Measurements from ENCODE around the gene PYGO2.
A peak's percentile ranks its signal among the peaks of the same experiment; 100 is the strongest.
"Not testable (repeated sequence)": the region's sequence is repeated elsewhere in the genome, so short reads cannot be mapped to it uniquely, and the experiment has no call there.

Gene PYGO2

DNA sequence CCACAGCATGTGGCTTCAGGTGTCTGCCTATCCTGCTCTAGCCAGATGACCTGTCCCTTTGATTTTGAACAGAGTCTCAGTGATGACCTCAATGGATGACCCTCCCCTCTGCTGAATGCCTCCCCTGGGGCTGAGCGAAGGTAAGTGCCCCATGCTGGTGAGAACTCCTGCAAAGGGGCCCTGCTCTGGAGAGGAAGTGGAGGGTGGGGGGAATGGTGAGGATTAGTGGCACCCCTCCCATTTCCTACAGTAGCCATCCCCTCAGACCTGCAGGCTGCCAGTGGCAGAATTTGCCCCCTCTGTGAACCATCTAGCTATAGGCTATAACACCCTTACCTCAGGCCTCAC lies 21.4 kb downstream of the PYGO2 start:
- no peak for DNase-seq

DNA sequence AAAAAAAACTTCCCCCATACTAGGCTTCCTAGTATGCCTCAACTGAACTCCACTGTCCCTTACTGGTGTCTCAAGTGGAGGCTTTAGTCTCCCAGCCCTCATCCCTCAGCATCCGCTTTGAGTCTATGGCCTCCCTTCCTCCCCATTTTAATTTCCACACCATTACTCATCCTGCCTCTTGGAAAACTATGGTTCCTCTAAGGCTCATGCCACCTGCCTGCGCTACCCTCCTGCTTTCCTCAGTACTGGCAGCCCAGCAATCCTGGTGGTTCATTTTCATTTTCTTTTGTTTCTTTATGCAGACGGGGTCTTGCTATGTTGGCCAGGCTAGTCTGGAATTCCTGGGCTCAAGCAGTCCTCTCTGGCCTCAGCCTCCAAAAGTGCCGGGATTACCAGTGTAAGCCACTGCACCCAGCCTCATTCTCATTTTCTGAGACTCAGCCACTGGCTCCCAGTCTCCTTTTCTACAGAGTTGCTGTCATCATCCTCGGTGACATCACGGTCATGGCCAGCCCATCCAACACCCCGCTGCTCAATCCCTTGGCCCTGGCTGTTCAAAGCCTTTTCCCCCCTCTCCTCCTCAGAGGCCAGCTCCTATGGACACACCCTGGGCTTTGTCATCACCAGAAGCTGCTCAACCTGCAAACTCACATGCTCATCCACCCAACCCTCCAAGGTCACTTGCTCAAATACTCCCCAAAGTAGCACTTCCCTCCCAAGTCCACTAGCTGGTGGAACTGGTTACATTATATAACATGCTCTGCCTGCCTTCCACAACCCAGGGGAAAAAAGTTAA lies 22.8 kb downstream of the PYGO2 start:
- DNase-seq: no peak

DNA sequence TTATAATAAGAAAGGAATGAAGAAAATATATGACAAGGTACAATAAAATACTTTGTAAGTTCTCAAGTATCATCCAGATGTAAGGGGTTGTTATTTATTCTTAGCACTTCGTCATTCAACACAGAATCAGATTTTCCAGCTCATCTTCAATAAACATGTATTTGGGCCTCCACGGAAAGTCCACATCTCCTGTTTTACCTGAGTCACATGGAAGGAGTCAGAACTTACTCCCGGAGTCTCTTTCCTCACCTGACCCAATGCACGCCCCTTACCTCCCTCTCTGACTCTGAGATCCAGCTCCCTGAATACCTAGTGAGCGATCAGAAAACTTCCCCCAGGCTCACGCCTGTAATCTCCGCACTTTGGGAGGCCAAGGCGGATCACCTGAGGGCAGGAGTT lies 23.6 kb downstream of the PYGO2 start:
- DNase-seq: no peak

DNA sequence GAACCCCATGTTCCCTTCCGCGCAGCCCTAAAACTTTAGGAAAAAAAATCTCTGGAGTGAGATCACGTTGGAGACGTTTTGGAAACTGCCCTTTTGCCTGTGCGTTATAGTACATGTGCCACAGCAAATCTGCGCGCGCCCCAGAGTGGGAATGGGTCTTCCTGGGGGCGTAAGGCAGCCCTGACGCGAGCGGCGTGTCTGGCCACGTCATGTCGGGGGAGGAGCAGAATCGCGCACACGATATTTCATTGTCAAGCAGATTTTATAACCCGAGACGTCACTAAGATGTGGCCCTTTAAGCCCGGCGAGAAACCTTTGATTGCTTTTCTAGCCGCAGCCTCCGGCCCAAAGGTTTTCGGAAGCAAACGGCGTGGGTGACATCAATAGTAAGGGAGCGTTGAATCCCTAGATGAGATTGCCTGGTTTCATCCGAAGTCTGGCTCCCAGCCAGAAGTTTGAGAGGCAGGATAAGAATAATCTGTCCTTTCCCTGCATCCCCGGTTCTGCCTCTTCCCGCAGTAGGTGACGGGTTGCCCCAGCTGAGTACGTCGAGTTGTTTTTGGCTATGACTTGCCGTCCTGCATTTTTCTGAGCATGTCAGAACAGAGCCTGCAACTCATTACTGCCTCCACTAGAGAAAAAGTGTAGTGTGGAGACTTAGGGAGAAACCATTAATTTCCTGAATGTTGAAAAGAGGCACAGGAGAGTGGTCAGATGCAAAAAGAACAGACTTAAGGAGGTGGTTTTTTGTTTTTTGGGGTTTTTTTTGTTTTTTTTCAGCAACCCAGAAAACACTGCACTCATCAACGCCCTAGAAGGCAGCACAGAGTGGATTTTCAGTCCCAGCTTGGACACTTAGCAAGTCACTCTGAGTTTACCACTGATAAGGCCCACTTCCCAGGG lies 24.2 kb downstream of the PYGO2 start:
- DNase-seq: peak; percentile 99

DNA sequence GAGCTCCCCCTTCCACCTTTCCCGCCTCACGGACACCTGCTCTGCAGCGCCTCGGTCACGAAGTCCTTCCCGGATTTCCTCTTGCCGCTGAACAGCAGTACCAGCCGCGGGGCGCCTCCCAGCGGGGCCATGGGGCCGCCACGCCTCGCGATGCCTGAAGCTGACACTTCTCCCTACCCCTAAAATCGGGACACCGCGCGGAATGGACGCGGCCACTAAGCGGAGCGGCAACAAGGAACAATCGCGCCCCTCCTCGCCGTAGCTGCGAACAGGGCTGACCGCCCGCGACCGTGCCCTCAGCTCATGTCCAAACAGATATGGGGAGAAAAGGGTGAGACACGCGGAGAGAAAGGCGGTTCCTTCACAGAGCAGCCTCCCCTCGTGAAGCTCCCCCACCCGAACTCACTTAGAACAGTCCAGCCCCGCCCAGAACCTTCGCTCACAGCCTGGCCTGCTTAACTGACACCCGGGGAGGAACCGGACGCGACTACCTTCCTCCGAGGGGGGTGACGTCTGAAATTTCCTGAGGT lies 25.0 kb downstream of the PYGO2 start, which contains the start of gene PMVK:
PMVK (minus strand) TSS at position 165 of the 530 bp plus-strand sequence; CDS start at position 131, 34 bp downstream.
- DNase-seq: peak; percentile 99

DNA sequence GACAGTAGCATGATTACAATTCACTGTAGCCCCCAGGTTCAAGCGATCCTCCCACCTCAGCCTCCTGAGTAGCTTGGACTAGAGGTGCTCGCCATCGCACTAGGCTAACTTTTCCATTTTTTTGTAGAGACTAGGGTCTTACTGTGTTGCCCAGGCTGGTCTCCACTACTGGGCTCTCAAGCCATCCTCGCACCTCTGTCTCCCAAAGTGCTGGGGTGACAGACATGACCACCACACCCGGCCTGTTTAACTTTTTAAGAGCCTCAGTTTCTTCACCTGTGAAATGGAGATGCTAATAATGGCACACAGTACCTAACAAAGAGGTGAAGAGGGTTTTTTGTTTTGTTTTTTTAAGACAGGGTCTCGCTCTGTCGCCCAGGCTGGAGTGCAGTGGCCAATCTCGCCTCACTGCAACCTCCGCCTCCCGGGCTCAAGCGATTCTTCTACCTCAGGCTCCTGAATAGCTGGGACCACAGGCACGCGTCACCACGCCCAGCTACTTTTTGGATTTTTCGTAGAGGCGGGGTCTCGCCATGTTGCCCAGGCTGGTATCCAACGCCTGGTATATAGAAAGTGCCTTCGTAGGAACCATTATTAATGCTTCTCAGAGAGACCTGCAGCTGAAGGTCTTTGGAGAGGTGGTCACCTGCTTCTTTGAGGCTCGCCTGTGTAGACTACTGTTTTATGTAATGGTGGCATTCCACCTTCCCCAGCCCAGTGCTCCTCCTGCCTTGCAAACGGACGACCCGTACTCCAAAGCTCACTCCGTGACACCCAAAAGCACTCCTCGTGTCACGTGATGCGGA lies 25.6 kb downstream of the PYGO2 start:
- DNase-seq: no peak

DNA sequence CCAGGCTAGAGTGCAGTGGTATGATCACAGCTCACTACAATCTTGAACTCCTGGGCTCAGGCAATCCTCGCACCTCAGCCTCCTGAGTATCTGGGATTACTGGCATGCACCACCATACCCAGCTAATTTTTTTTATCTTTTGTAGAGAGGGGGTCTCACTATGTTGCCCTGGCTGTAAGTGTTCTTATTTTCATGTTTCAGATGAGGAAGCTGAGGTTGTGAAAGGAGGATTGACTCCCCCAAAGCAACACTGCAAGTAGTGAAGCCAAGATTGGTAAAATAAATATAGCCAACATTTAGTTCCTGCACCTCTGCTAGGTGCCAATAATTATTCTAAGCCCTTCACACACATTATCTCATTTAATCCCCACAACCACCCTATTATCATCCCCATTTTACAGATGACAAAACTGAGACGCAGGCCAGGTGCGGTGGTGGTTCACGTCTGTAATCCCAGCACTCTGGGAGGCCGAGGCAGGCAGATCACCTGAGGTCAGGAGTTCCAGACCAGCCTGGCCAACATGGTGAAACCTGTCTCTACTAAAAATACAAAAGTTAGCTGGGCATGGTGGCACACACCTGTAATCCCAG lies 27.1 kb downstream of the PYGO2 start:
- DNase-seq: no peak

DNA sequence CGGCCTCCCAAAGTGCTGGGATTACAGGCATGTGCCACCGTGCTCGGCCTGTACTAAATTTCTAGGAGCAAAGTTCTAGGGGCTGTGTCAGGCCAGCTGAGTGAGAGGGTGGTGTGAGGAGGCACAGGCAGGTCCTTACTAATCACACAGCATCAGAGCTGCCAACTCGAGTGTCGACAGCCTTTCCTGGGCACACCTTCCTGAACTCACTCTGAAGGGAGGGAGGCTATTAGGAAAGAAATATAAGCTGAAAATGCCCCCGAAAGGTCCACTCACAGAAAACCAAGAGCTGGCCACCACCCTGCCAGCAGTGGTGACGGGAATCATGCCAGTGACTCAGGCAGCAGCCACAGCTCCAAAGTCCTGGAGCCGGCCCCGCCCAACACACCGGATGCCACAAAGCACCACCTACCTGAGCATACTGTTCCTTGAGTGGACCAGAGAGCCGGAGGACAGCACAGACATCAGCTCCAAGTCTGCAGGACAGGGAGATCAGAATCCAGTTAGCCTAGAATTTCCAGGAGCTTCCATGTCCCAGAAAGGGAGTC lies 29.6 kb downstream of the PYGO2 start:
- no peak for DNase-seq

DNA sequence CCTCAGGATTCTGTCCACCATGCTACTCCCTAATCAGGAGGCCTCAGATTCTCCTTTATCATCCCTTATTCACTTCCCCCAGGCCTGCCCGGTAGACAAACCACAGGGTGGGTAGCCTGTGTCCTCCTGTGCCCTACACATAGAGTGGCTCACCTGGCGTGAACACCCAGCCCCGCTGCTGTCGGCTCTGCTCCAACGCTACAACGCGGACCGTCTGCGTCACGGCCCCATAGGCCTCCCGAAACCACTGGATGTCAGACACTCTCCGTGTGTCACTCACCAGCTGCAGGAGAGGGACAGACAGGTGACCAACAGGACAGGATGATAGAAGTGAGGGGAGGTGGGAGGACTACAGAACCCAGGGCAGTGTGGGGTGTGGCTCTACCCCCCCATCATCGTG lies 35.4 kb downstream of the PYGO2 start:
- DNase-seq: no peak

DNA sequence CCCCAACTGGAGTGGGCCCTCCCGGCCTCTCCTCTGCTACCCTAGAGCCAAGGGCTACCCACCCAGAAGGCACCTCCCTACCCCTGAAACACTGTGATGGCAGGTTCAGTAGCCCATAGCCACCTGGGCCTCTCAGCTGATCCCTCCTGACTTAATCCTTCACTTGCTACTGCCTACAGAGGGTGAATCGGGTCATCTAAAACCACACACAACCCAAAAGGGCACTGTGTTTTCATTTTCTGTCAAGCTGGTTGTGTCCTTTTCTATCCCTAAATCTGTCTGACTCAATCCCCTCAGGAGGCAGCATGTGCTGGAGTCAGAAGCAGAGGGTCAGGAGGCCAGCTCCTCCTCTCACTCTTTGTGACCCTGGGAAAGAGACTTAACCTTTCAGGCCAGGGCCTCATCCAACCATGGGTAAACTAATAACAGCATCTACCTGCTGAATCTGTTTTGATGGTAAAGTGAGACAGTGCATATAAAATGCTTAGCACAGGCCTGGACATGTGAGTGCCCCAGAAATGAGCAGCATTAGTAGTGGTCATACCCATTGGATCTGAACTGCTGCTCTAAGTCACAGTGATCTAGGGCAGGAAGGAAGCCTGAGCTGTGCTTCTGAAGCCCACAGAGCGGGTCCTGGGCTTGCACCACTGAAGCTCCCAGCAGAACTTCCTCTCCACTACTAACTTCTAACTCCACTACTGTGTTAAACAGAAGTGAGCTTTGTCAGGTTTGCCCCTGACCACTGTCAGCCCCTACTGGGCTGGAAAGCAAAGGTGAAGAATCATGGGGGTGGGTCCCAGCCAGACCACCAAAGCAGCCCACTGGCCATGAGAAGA lies 36.0 kb downstream of the PYGO2 start:
- peak; percentile 32 for DNase-seq

DNA sequence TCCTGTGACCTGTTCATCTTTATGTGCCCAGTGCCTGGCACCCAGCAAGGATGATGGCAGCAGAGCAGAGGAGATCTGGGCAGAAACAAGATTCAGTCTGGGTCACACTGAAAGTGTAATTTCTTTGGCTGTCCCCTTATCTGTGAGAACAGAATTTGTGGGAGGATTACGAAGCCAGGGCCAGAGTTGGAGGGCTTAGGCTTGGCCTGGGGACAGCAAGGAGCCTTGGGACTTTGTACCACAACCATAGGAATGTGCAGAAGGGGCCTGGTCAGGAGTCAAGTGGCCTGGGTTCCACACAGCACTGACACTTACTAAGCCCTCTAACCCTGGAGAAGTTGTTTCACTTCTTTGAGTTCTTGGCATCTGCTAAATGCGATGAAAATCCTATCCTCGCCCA lies 37.9 kb downstream of the PYGO2 start:
- no peak for DNase-seq

DNA sequence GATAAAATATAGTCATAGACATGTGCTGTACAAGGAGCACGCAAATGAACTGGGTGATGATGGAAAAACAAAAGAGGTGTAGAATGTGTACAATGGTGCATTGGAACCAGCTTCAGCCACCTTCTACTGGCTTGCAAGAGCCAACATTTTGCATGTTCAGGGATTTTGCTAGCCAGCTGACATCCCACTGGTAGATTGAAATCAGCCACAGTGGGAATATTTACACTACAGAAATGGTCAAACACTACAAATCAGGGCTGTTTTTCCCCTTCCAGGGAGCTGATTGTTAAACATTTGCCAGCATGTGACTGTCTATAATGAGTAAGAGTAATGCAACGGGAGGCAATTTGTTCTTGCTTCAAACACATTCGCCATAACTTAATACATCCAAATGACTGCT lies 48.3 kb downstream of the PYGO2 start:
- DNase-seq: no peak

DNA sequence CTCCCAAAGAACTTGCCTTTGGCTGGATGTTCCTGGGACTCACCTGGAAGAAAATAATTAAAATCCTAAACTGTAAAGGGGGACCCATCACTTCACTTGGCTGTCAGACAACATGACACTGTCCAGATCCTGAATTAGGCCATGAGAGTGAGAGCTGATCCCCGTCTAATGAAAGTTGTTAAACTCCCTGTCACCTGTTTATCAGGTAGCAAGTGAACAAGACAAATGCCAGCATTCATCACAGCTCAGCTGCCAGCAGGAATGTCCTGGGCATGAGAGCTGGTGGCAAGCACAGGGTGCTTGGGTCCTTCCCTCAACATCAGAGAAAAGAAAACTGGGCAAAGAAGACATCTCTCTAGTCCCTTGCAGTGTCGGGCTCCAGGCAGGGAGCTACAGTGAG lies 48.8 kb downstream of the PYGO2 start:
- DNase-seq: no peak

DNA sequence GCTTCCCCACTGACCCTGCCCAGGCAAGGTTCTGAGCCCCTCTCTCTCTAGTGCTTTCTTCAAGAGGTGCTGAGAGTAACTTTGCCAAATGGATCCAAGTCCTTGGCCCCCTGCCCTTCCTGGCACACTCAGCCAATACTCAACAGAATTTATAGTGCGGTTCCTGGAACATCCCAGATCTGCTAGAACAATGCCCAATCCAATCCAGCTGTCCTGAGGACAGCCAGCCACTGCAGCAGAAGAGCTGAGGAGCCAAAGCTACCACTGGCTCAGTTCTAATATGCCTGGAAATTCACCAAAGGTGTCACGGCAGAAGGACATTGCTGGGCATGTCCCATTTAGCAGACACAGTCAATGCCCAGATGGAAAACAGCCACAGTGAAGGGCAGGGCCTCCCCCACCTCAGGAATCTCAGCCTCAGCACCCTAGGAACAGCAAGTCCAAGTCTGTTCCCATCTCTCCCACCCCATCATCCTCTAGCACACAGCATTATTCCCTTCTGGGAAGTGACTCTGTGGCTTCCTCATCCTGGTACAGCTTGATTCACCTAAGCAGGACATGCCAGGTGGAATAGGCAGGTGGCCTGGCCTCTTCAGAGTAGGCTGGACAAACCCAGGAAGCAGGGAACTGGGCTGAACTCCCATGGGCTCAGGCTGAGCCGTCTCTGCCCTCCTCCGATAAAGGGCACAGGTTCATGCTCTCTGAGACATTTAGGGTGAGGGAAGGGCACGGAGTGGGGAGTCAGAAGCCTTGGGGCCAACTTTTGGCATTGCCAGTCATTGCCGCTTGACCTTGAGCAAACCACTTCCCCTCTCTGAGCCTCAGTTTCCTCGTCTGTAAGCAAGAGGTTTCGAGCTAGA lies 49.7 kb downstream of the PYGO2 start:
- DNase-seq: no peak

DNA sequence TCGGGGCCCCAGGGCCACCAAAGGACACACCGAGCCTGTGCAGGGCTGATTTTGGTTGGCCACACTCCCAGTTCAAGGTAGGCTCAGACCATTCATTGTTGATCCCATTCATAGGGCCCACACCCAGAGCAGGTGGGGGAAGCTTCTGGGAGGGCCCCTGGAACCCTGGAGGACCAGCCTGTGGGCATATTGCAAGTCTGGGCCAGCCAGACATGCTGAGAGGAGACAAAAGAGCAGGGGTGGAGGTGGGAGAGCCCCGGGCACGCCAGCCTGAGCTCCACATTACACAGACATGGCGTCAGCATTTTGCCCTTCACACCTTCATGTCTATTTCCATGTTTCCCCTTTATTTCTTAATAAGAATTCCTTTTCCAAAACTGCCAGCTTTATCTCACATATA lies 50.7 kb downstream of the PYGO2 start:
- DNase-seq: no peak

DNA sequence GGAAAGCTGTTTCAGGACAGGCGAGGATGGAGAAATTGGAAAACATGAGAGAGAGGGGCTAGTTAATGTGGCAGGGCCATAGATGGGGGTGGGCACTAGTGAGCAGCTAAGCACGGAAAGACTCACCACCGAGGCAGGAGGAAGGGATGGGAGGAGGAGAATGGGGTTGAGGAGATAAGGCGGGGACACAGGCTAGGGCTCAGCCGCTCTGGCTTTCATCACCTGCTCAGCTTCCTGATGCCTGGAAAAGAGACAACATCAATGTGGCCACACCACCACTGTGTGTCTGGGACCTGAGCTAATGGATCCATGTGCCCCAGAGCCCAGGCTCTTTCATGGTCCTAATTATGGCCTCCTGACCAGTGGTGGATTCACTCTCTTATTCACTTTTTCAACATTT lies 52.6 kb downstream of the PYGO2 start:
- no peak for DNase-seq

DNA sequence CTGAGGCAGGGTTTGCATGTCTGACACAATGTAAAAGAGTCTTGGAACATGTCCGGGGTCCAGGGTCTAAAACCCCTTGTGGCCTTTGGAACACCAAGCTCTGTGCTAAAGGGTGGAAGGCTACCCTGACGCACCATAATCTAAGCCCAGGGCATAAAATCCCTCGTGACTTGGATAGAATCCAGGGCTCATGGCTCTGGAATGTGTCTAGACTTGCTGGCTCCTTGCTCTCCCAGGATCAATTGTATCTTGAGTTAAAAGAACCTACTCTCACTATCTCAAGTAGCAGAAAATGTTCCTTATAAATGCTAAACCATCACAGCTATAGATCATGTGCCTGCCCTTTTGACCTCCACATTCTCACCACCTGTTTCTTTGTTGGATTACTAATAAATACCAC lies 53.5 kb downstream of the PYGO2 start:
- DNase-seq: not testable (repeated sequence)
